ENCODE results near the gene TRAIP.

DNA sequence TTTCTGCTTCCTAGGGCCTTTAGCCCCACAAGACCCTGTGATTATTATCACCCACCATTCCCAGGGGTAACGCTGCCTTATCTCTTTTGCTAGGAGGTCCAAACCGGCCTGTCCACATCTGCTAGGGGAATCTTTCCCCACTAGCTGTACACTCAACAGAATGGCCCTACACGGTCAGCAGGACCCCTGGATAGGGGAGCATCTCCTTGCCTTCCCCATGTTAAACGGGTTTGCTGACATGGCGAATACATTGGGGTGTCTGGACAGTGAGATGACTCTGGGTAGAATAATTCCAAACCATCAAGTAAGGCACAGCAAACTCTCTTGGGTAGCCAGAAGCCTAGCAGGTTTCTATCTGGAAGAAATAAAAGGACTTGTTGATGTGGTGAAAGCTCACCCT lies 702 bp downstream of the TRAIP start:
- no peak for TF ChIP-seq CTCF (IDR thresholded peaks at IDR 0.05)
- no peak for TF ChIP-seq POLR2A (IDR thresholded peaks at IDR 0.05; ENCODE audit: low read length)
- no peak for TF ChIP-seq KDM5A (IDR thresholded peaks at IDR 0.05)
- TF ChIP-seq EHF (CRISPR knock-in tag; IDR thresholded peaks at IDR 0.05), result no peak
- TF ChIP-seq EP300 (IDR thresholded peaks at IDR 0.05), result no peak
- no peak for TF ChIP-seq FOXS1 (CRISPR knock-in tag; IDR thresholded peaks at IDR 0.05)
- TF ChIP-seq RAD21 (conservative IDR thresholded peaks at IDR 0.05 in 1 of 2, IDR thresholded peaks at IDR 0.05 in 1 of 2), result no peak
- no peak for TF ChIP-seq GATA3 (IDR thresholded peaks at IDR 0.05; ENCODE audit: borderline replicate concordance)
- no peak for TF ChIP-seq RFX5 (IDR thresholded peaks at IDR 0.05)
- TF ChIP-seq NR3C1 (IDR thresholded peaks at IDR 0.05), result no peak
